Mesodermal cell (in vitro differentiated cells): ENCODE measurements around the gene PPOX.

Experiments used
- H3K27ac ChIP-seq: 2 replicates; pipeline ENCODE4 v1.7.0; 2013; ENCODE audit warnings: mild to moderate bottlenecking, low read depth, low read length, moderate library complexity; ENCODE audit not compliant: severe bottlenecking
- H3K36me3 ChIP-seq: 2 replicates; pipeline ENCODE4 v1.7.1; 2013; ENCODE audit warnings: mild to moderate bottlenecking, low read length, moderate library complexity; ENCODE audit not compliant: control insufficient read depth, insufficient read depth
- H3K4me1 ChIP-seq: one replicate; pipeline ENCODE4 v1.7.1; 2013; ENCODE audit warnings: mild to moderate bottlenecking, low read length; ENCODE audit not compliant: insufficient read depth, control insufficient read depth, poor library complexity, severe bottlenecking
- H3K4me3 ChIP-seq: 2 replicates; pipeline ENCODE4 v1.7.0; 2013; ENCODE audit warnings: low read length, control low read depth, mild to moderate bottlenecking; ENCODE audit not compliant: insufficient read depth, poor library complexity, severe bottlenecking; ENCODE audit errors: extremely low read depth
- H3K9me3 ChIP-seq: 2 replicates; pipeline ENCODE4 v1.7.1; 2013; ENCODE audit warnings: mild to moderate bottlenecking, low read length, moderate library complexity; ENCODE audit not compliant: control insufficient read depth
- WGBS, 2 experiments: methylation state at CpG; one replicate each; pipeline ENCODE4 v1.1.5; 2013; ENCODE audit warnings: missing lambda C conversion rate in 2 of 2; ENCODE audit not compliant: insufficient coverage in 2 of 2; 5-methylcytosine and 5-hydroxymethylcytosine counted together

PPOX gene

DNA sequence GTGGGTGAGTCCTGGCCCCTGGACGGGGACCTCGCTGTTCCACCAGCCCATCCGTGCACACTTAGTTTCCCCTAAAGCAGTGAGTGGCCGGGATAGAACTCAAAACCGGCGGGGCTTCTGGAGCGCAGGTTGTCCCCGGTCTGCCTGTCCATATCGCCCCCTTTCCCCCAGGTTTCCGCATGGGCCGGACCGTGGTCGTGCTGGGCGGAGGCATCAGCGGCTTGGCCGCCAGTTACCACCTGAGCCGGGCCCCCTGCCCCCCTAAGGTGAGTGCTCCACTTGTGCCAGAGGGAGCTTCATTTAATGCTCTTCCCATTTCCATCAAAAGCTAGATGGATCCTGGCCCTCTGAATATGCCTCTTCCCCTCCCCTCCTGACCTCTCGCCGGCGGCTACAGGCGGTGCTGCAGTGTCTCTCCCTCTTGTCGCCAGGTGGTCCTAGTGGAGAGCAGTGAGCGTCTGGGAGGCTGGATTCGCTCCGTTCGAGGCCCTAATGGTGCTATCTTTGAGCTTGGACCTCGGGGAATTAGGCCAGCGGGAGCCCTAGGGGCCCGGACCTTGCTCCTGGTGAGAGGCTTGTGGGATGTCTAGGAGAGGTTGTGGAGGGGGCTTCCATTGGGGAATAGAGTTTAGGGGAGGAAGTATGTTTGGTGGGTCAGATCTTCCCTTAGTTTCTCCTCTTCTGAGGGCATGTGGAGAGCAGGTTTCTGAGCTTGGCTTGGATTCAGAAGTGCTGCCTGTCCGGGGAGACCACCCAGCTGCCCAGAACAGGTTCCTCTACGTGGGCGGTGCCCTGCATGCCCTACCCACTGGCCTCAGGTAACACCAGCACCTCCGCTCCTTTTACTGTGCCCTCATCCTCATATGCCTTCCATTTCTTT, 683 bp downstream of the PPOX start:
- 9 to 11% methylated on average over 25 to 27 of the region's 33 CpGs for WGBS, 2 experiments
- peak overlapping the region; percentile 23 for H3K27ac ChIP-seq
- no peaks in the 10 kb centered on the region for H3K9me3 ChIP-seq
- H3K36me3 ChIP-seq, result peaks cover 54% of the 10 kb centered on the region
- peak overlapping the region; percentile 87 for H3K4me3 ChIP-seq
- peaks cover 7% of the 10 kb centered on the region for H3K4me1 ChIP-seq

DNA sequence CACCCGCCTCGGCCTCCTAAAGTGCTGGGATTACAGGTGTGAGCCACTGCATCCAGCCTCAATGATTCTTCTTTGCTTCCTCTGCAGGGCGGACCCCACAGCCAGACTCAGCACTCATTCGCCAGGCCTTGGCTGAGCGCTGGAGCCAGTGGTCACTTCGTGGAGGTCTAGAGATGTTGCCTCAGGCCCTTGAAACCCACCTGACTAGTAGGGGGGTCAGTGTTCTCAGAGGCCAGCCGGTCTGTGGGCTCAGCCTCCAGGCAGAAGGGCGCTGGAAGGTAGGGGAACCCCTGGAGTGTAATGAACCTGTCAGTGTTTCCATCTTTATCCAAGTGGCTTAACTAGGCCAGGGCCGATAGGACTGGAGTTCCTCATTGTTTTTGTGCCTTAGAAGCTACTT, 2.7 kb downstream of the PPOX start:
- 90 to 94% methylated on average over 7 of the region's 9 CpGs for WGBS, 2 experiments
- no peak overlapping the region for H3K4me3 ChIP-seq
- H3K9me3 ChIP-seq, result no peaks in the 10 kb centered on the region
- peaks cover 7% of the 10 kb centered on the region for H3K4me1 ChIP-seq
- no peak overlapping the region for H3K27ac ChIP-seq
- peaks cover 56% of the 10 kb centered on the region for H3K36me3 ChIP-seq

DNA sequence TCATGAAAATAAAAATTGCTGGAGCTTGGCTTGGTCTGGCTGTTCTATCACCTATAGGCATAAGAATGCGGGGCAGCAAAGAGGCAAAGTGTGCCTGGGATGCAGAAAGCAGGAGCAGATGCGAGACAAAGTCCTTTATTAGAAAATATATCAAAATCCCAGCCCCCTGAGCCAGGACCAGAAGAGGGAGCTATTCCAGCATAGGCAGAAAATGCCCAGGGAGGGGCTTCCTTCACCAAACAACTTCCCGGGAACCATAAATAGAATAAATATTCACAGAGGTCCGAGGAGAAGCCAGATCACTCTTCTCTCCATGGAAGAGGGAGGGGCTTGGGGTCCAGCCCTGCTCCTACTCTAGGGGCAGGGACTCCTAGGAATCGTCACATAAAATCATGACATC, 5.0 kb downstream of the PPOX start:
- H3K4me1 ChIP-seq, result peaks cover 2% of the 10 kb centered on the region
- peaks cover 70% of the 10 kb centered on the region for H3K36me3 ChIP-seq
- H3K9me3 ChIP-seq, result no peaks in the 10 kb centered on the region
- 80 to 89% methylated on average over 1 to 2 of the region's 5 CpGs for WGBS, 2 experiments
- no peak overlapping the region for H3K27ac ChIP-seq
- no peak overlapping the region for H3K4me3 ChIP-seq

DNA sequence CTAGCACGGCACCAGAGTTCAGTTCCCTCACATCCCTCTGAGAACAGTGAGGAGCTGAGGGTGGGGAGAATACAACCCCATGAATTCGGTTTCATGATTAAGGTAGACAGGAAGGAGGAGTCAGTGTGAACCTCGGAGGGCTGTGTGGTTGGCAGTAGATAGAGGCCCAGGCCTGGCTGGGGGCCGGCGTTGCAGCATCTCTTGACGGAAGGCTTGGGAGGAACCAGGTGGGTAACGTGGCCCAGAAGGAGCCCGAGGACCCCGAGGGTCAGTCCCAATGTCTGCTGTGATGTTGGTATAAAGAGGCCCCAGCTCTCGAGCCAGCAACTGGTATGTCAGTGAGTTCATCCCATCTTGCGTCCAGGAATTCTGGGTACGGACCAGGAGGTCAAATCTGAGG, 5.5 kb downstream of the PPOX start:
- Histone ChIP-seq H3K4me3 (no peak overlapping the region), H3K9me3 (no peaks in the 10 kb centered on the region), H3K36me3 (peaks cover 70% of the 10 kb centered on the region), H3K4me1 (peaks cover 6% of the 10 kb centered on the region), H3K27ac (no peak overlapping the region)
- 92 to 93% methylated on average over 10 to 11 of the region's 12 CpGs for WGBS, 2 experiments

DNA sequence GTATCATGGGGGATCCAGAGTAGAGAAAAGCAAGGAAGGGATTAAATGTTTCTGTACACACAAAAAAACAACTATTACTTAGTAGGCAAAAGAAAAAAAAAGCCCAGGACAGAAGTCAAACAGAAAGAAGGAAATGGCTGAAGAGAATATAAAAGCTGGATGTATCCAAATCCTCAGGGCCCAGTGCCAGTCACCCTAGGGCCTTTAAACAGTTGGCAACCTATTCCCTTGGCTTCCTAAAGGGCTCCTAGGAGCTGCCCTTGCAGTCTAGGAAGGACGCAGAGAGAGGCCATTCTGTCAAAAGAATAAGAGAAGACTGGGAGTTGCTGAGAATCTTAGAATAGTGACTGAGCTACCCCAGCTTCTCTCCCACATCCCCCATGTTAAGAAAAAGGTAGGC, 6.1 kb downstream of the PPOX start:
- peaks cover 6% of the 10 kb centered on the region for H3K4me1 ChIP-seq
- no peak overlapping the region for H3K27ac ChIP-seq
- no peaks in the 10 kb centered on the region for H3K9me3 ChIP-seq
- H3K4me3 ChIP-seq, result no peak overlapping the region
- peaks cover 70% of the 10 kb centered on the region for H3K36me3 ChIP-seq
- WGBS, 2 experiments, result no CpG with 5 or more reads among the region's 1 CpG

DNA sequence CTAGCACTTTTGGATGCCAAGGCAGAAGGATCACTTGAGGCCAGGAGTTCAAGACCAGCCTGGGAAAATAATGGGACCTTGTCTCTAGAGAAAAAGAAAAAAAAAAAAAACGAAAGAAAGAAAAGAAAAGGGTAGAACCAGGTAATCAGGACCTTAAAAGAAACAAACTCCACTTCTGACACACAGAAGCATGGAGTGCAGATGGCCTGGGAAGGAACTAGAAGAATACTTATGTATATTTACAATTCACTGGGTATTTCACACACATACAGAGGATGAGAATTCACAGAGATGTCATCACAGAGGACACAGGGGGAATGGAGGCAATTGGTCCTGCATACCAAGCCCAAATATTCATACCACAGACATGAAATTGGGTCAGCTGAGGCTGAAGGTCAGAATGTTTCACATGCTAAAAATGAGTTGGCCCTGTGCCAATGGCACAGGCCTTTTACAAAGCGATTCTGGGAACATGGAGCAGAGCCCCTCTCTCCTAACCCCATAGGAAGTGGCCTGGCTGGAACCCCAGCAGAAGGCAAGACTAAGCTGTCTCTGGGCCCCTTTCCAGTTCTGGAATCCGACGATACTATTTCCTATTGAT, 6.7 kb downstream of the PPOX start:
- Histone ChIP-seq H3K4me1 (peaks cover 6% of the 10 kb centered on the region), H3K9me3 (no peaks in the 10 kb centered on the region), H3K36me3 (peaks cover 69% of the 10 kb centered on the region), H3K27ac (no peak overlapping the region), H3K4me3 (no peak overlapping the region)
- WGBS, 2 experiments, result 93 to 100% methylated on average over 1 to 3 of the region's 4 CpGs

DNA sequence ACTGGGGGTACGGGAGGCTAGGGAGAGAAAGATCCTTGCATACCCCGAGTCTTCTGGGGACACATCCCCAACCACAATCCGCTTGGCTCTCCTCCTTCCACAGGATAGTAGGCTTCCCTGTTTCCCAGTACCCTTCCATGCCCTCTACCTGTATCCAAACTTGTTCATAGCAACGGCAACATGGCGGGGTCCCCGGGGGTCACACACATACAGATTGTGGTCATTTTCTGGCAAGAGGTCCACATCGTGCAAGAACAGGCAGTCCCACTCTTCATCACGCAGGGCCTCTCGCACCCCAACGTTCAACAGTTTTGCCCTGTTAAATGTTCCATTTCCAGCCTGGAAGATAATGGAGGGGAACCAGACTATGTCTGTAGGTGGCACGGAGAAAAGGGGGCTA, 7.5 kb downstream of the PPOX start:
- H3K36me3 ChIP-seq, result peaks cover 66% of the 10 kb centered on the region
- H3K27ac ChIP-seq, result no peak overlapping the region
- no peaks in the 10 kb centered on the region for H3K9me3 ChIP-seq
- peaks cover 6% of the 10 kb centered on the region for H3K4me1 ChIP-seq
- no peak overlapping the region for H3K4me3 ChIP-seq
- 94 to 96% methylated on average over 6 to 11 of the region's 11 CpGs for WGBS, 2 experiments

DNA sequence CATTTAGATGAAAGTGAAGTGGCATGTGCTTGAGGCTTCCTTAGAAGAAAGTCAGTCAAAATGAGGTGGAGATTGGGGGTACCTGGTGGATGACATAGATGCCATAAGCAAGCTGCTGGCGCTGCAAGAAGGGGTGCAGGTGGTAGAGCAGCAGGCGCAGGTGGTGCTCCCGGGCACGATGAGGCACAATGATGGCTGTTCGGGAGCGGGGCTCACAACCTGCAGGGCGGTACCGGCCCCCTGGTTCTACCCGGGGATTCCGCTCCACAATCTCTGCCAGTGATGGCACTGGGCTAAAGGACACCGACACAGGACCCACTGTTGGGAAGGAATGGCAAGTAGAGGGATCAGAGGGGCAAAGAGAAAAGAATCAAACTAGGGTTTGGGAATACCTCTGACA, 8.7 kb downstream of the PPOX start:
- H3K4me3 ChIP-seq, result no peak overlapping the region
- H3K36me3 ChIP-seq, result peaks cover 55% of the 10 kb centered on the region
- 96 to 100% methylated on average over 10 to 11 of the region's 11 CpGs for WGBS, 2 experiments
- no peak overlapping the region for H3K27ac ChIP-seq
- peaks cover 6% of the 10 kb centered on the region for H3K4me1 ChIP-seq
- no peaks in the 10 kb centered on the region for H3K9me3 ChIP-seq

DNA sequence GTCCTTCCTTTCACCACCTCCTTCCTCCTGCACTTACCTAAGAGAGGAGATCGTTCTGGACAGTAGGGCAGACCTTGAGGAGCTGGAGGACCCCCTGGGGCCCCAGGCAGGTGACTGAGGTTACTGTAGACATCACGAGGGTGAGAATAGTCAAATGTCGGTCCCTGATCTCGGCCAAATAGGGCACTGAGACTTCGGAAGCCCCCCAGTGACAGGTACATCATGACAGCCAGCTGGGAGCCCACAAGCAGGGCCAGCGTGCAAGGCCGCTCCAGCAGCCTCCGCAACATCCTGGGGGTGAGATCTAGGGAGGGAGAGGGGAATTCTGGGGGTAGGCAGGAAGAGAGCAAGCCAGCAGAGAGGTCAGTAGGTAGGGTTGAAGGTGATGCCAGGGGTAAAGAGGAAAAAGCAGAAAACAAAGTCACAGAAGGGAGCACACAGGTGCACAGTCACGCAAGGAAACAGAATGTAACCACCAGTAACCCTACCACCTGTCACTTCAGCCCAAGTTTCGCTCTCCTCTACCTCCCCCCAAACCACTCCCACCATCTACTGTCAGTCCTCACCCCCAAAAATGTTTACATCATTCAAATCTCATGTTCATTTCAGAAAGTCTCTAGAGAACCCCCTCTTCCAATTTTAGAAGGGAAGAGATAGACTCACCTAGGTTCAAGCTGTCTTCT, 9.7 kb downstream of the PPOX start:
- WGBS, 2 experiments, result 89 to 91% methylated on average over 7 of the region's 10 CpGs
- Histone ChIP-seq H3K27ac (no peak overlapping the region), H3K9me3 (no peaks in the 10 kb centered on the region), H3K36me3 (peaks cover 48% of the 10 kb centered on the region), H3K4me3 (peak overlapping the region; percentile 61), H3K4me1 (peaks cover 6% of the 10 kb centered on the region)

DNA sequence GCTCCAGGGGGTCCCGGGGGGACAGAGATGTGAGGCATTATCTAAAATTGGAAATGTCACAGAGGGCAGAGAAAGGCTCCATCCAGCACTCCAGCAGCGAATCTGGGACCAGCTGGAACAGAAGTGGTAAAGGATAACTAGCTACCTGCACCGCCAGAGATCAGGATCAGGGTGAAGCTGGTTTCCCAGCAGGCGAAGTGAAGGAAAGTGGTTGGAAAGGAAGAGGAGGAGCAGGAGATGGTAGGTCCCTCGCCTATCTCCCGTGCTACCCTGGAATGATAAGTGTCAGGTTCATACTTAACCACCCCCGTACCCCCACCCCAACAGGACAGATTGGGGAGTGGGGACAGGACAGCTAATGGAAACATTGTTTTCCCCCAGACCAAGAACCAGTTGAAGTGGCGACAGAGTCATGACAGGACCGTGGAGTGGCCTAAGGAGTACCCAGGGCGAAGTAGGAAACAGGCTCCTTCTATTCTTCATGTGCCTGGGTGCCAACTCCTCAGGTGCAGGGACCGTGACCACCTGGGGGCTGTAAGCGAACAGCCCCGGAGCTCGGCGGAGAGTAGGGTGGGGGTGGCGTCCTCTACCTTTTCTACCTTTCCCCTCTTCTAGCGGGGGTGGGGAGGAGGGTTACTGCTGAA, 10.4 kb downstream of the PPOX start:
- H3K27ac ChIP-seq, result peak overlapping the region; percentile 67
- peak overlapping the region; percentile 61 for H3K4me3 ChIP-seq
- WGBS, 2 experiments, result 37 to 48% methylated on average over 4 of the region's 17 CpGs

More for the DNA sequence above, 10.4 kb downstream of the PPOX start:
- peaks cover 41% of the 10 kb centered on the region for H3K36me3 ChIP-seq
- peaks cover 6% of the 10 kb centered on the region for H3K4me1 ChIP-seq
- H3K9me3 ChIP-seq, result no peaks in the 10 kb centered on the region
